PC-3 (cell line): ENCODE measurements around the gene GALNT13. TPM values are rescaled to one million over a fixed set of nuclear protein-coding genes. Genes with fewer than 3 reads are reported as not detected.

Experiments
- ATAC-seq: fragments of 200-7000 bp; cut with Tn5 transposase; 2 replicates; pipeline ENCODE4 v1.9.1; 2020; ENCODE audit warnings: mild to moderate bottlenecking, moderate library complexity
- BruUV-seq: library from RNA; stranded (reverse); fragments of 400-500 nt; replicated peaks from 2 replicates; lab custom pipeline; 2021; lab: Mats Ljungman, UMichigan
- CTCF ChIA-PET: fragments of 300-600 bp; sonication (Branson Sonifier 250); formaldehyde crosslinking; loops from one replicate; lab custom pipeline; 2022; ENCODE audit warnings: antibody characterized with exemption; lab: Charles Lee
- POLR2A ChIA-PET: fragments of 300-600 bp; sonication (Branson Sonifier 250); formaldehyde crosslinking; loops from one replicate; lab custom pipeline; 2022; ENCODE audit warnings: antibody characterized with exemption; ENCODE audit not compliant: unreplicated experiment; lab: Charles Lee
- DNase-seq: peaks from one replicate; pipeline ENCODE4 v3.0.0-alpha.2; 2015
- H2AFZ ChIP-seq: fragments of 300-600 bp; sonication (generic); 2 replicates; pipeline ENCODE4 v1.6.0; 2016; ENCODE audit warnings: antibody characterized with exemption, low read length
- H3F3A ChIP-seq: fragments of 300-600 bp; sonication (generic); one replicate; pipeline ENCODE4 v1.6.0; 2017; ENCODE audit warnings: antibody characterized with exemption, low read length, control low read depth, mild to moderate bottlenecking; ENCODE audit not compliant: unreplicated experiment
- H3K27ac ChIP-seq: fragments of 300-600 bp; sonication (generic); 2 replicates; pipeline ENCODE4 v1.5.1; 2016; ENCODE audit warnings: mild to moderate bottlenecking, low read length
- H3K27me3 ChIP-seq: fragments of 300-600 bp; sonication (generic); 2 replicates; pipeline ENCODE4 v1.6.1; 2016; ENCODE audit warnings: low read length, mixed read lengths
- H3K36me3 ChIP-seq: fragments of 300-600 bp; sonication (generic); 2 replicates; pipeline ENCODE4 v1.6.1; 2016; ENCODE audit warnings: low read depth, mixed run types, low read length, mixed read lengths
- H3K4me1 ChIP-seq: fragments of 300-600 bp; sonication (generic); 2 replicates; pipeline ENCODE4 v1.5.1; 2016; ENCODE audit warnings: low read length; ENCODE audit not compliant: insufficient read depth
- H3K4me2 ChIP-seq: fragments of 300-600 bp; sonication (generic); 2 replicates; pipeline ENCODE4 v1.6.0; 2016; ENCODE audit warnings: low read length
- H3K4me3 ChIP-seq: fragments of 300-600 bp; sonication (generic); 2 replicates; pipeline ENCODE4 v1.5.1; 2016; ENCODE audit warnings: mild to moderate bottlenecking, low read length, mixed read lengths
- H3K79me2 ChIP-seq: fragments of 300-600 bp; sonication (generic); 2 replicates; pipeline ENCODE4 v1.6.1; 2017; ENCODE audit warnings: low read length, mixed read lengths
- H3K9ac ChIP-seq: fragments of 300-600 bp; sonication (generic); 2 replicates; pipeline ENCODE4 v1.6.0; 2016; ENCODE audit warnings: mild to moderate bottlenecking, low read length
- H3K9me2 ChIP-seq: fragments of 300-600 bp; sonication (generic); replicated peaks from 2 replicates; pipeline ENCODE4 v1.6.1; 2016; ENCODE audit warnings: mixed run types, low read length, mixed read lengths
- H3K9me3 ChIP-seq: fragments of 300-600 bp; sonication (generic); 2 replicates; pipeline ENCODE4 v1.6.1; 2016; ENCODE audit warnings: low read length, mixed read lengths
- H4K20me1 ChIP-seq: fragments of 300-600 bp; sonication (generic); 2 replicates; pipeline ENCODE4 v1.6.1; 2016; ENCODE audit warnings: low read length, mixed read lengths
- CTCF ChIP-seq: fragments of 300-600 bp; sonication (generic); conservative IDR thresholded peaks from 2 replicates; pipeline ENCODE4 v1.5.1; 2017; ENCODE audit warnings: antibody characterized with exemption, low read depth, mild to moderate bottlenecking, low read length
- EZH2 ChIP-seq: fragments of 300-600 bp; sonication (generic); IDR thresholded peaks from one replicate; pipeline ENCODE4 v1.6.1; 2017; ENCODE audit warnings: antibody characterized with exemption, mild to moderate bottlenecking, low read length; ENCODE audit not compliant: unreplicated experiment
- EZH2phosphoT487 ChIP-seq: fragments of 300-600 bp; sonication (generic); IDR thresholded peaks from 2 replicates; pipeline ENCODE4 v1.6.1; 2018; ENCODE audit warnings: mild to moderate bottlenecking, antibody characterized with exemption, low read length, borderline replicate concordance
- intact Hi-C: fragments of 100-400 bp; cut with micrococcal nuclease; formaldehyde crosslinking; loops from 2 replicates; pipeline ENCODE4 v1.9.0; 2023
- total RNA-seq: library from RNA; depleted of rRNA; stranded (reverse); fragments of >200 nt; gene quantifications from 2 replicates; pipeline ENCODE4 v1.2.3, GENCODE V29; 2014

Gene GALNT13
- total RNA-seq, 1 experiment from 2014 or later = 2.0 TPM

- Histone ChIP-seq H3K9me3 (no peaks in the 10 kb centered on the region), H3K27ac (no peak overlapping the region), H3K9ac (no peak overlapping the region), H3K4me2 (no peak overlapping the region), H3K9me2 (no peaks in the 10 kb centered on the region), H3K4me1 (no peaks in the 10 kb centered on the region), H3K36me3 (no peaks in the 10 kb centered on the region), H4K20me1 (no peaks in the 10 kb centered on the region), H3K4me3 (no peak overlapping the region), H3K27me3 (no peaks in the 10 kb centered on the region), H3F3A (no peaks in the 10 kb centered on the region), H2AFZ (no peak overlapping the region), H3K79me2 (no peaks in the 10 kb centered on the region)
- intact Hi-C loops = loop anchor here (5.0 kb wide), 1 partner anchor 327 kb away; the partner anchor contains the start of gene GALNT13
- TF ChIP-seq EZH2phosphoT487 (no peak), EZH2 (no peak), CTCF (no peak)
- BruUV-seq = no TSS peak
- no peak for ATAC-seq
- ChIA-PET CTCF (no interaction called here), POLR2A (no interaction called here)
- DNase-seq = no peak
These were observed 327.1 kb downstream of the GALNT13 start for GRCh38 chr2:154198866-154199265.

- no peak for ATAC-seq
- Histone ChIP-seq H3K4me1 (no peaks in the 10 kb centered on the region), H4K20me1 (no peaks in the 10 kb centered on the region), H3K4me2 (no peak overlapping the region), H3K27me3 (no peaks in the 10 kb centered on the region), H3K9ac (no peak overlapping the region), H3K79me2 (no peaks in the 10 kb centered on the region), H3F3A (no peaks in the 10 kb centered on the region), H2AFZ (no peak overlapping the region), H3K9me2 (no peaks in the 10 kb centered on the region), H3K27ac (no peak overlapping the region), H3K4me3 (no peak overlapping the region), H3K9me3 (no peaks in the 10 kb centered on the region), H3K36me3 (no peaks in the 10 kb centered on the region)
- POLR2A ChIA-PET = no interaction called here
- TF ChIP-seq EZH2phosphoT487 (no peak), EZH2 (no peak), CTCF (no peak)
- intact Hi-C loops = no loop called here
- CTCF ChIA-PET = no interaction called here
- DNase-seq = no peak
- BruUV-seq = no TSS peak
These were observed 331.5 kb downstream of the GALNT13 start for GRCh38 chr2:154203206-154203605.

GRCh38 chr2:154203902-154204301, 332.2 kb downstream of the GALNT13 start:
- TF ChIP-seq EZH2phosphoT487 (no peak), CTCF (no peak), EZH2 (no peak)
- no peaks in the 10 kb centered on the region for H3K79me2 ChIP-seq
- no peak overlapping the region for H3K4me3 ChIP-seq
- H3K36me3 ChIP-seq = no peaks in the 10 kb centered on the region
- no peaks in the 10 kb centered on the region for H3K27me3 ChIP-seq
- no peak overlapping the region for H2AFZ ChIP-seq
- no peak overlapping the region for H3K4me2 ChIP-seq
- no peaks in the 10 kb centered on the region for H3K9me3 ChIP-seq
- ChIA-PET POLR2A (no interaction called here), CTCF (no interaction called here)
- intact Hi-C loops = no loop called here
- no peak overlapping the region for H3K27ac ChIP-seq
- no peaks in the 10 kb centered on the region for H3K4me1 ChIP-seq
- no peak for DNase-seq
- ATAC-seq = no peak
- BruUV-seq = no TSS peak
- no peak overlapping the region for H3K9ac ChIP-seq
- no peaks in the 10 kb centered on the region for H4K20me1 ChIP-seq
- no peaks in the 10 kb centered on the region for H3K9me2 ChIP-seq
- no peaks in the 10 kb centered on the region for H3F3A ChIP-seq
